K562 (cell line): ENCODE measurements around the gene TSPAN3. TPM values are rescaled to one million over a fixed set of nuclear protein-coding genes. Genes with fewer than 3 reads are reported as not detected.

Experiments
- ATAC-seq: fragments of 200-7000 bp; cut with Tn5 transposase; 3 replicates; pipeline ENCODE4 v1.9.1; 2020; ENCODE audit warnings: moderate library complexity
- BruUV-seq: library from RNA; stranded (reverse); fragments of 400-500 nt; replicated peaks from 2 replicates; lab custom pipeline; 2021; lab: Mats Ljungman, UMichigan
- CTCF ChIA-PET: fragments of 300-600 bp; formaldehyde crosslinking; extraction: SDS; loops from one replicate; lab custom pipeline; 2021; ENCODE audit warnings: low intra/inter-chr PET ratio; lab: Yijun Ruan, JAX
- POLR2A ChIA-PET: fragments of 300-600, 350-650 bp; sonication (Branson Sonifier 250); formaldehyde crosslinking; extraction: SDS; loops from one replicate; lab custom pipeline; 2021; ENCODE audit warnings: antibody characterized with exemption, inconsistent platforms; lab: Yijun Ruan, JAX
- DNase-seq, 4 experiments: peaks; one replicate each; pipeline versions ENCODE4 v3.0.0 to v3.0.0-alpha.2; 2011 to 2018; ENCODE audit warnings: low spot score in 3 of 4, mixed read lengths in 3 of 4; ENCODE audit errors: extremely low read depth in 1 of 4
- FAIRE-seq: peaks from 2 replicates; lab custom pipeline; 2011; peaks lifted over from hg19 to GRCh38; lab: Jason Lieb, UNC
- H2AFZ ChIP-seq: 2 replicates; pipeline ENCODE4 v1.6.0; 2011; ENCODE audit warnings: low read depth, low read length, control low read depth, inconsistent platforms
- H3K27ac ChIP-seq: fragments of 200-600 bp; 3 replicates; pipeline ENCODE4 v1.8.0; 2011; ENCODE audit warnings: low read depth, mild to moderate bottlenecking, control low read depth, inconsistent platforms, low read length, moderate library complexity, mixed read lengths; ENCODE audit errors: extremely low read depth
- H3K27me3 ChIP-seq, 2 experiments: fragments of 300-600 bp in 1 of 2; 2 replicates in 1 of 2; 3 replicates in 1 of 2; pipeline versions ENCODE4 v1.6.0 to v1.8.0; 2011; ENCODE audit warnings: inconsistent platforms in 2 of 2, low read length in 2 of 2, mild to moderate bottlenecking in 1 of 2, mixed read lengths in 1 of 2, moderate library complexity in 1 of 2; ENCODE audit not compliant: control insufficient read depth in 2 of 2, insufficient read depth in 2 of 2
- H3K36me3 ChIP-seq: fragments of 300-600 bp; 3 replicates; pipeline ENCODE4 v1.8.0; 2011; ENCODE audit warnings: mild to moderate bottlenecking, low read length, inconsistent platforms; ENCODE audit not compliant: control insufficient read depth, insufficient read depth
- H3K4me1 ChIP-seq, 2 experiments: fragments of 200-600 bp in 1 of 2; replicated peaks in 1 of 2; 2 replicates in 1 of 2; 3 replicates in 1 of 2; pipeline versions ENCODE4 v1.5.1 to v1.8.0; 2011; ENCODE audit warnings: inconsistent platforms in 2 of 2, low read length in 2 of 2, mild to moderate bottlenecking in 1 of 2, mixed read lengths in 1 of 2, moderate library complexity in 1 of 2; ENCODE audit not compliant: control insufficient read depth in 2 of 2, insufficient read depth in 2 of 2
- H3K4me2 ChIP-seq: 2 replicates; pipeline ENCODE4 v1.6.1; 2011; ENCODE audit warnings: low read length, control low read depth, inconsistent platforms, mixed read lengths; ENCODE audit not compliant: insufficient read depth
- H3K4me3 ChIP-seq: fragments of 200-600 bp; sonication (generic), shearing (Covaris generic); 2 replicates; pipeline ENCODE4 v1.5.1; 2016; ENCODE audit warnings: control low read depth, inconsistent platforms
- H3K79me2 ChIP-seq: fragments of 200-600 bp; 3 replicates; pipeline ENCODE4 v1.8.0; 2011; ENCODE audit warnings: low read length, inconsistent platforms; ENCODE audit not compliant: control insufficient read depth, insufficient read depth
- H3K9ac ChIP-seq, 2 experiments: 2 replicates each; pipeline versions ENCODE4 v1.6.0 to v1.6.1; 2011; ENCODE audit warnings: low read depth in 2 of 2, low read length in 2 of 2, control low read depth in 1 of 2, inconsistent platforms in 1 of 2, mild to moderate bottlenecking in 1 of 2, mixed read lengths in 1 of 2; ENCODE audit not compliant: insufficient read depth in 1 of 2
- H3K9me1 ChIP-seq: one replicate; pipeline ENCODE4 v1.6.0; 2011; ENCODE audit warnings: inconsistent platforms, mild to moderate bottlenecking, low read length, moderate library complexity; ENCODE audit not compliant: control insufficient read depth, insufficient read depth
- H3K9me3 ChIP-seq: replicated peaks from 2 replicates; pipeline ENCODE4 v1.5.1; 2011; ENCODE audit warnings: low read depth, low read length, inconsistent platforms; ENCODE audit not compliant: control insufficient read depth, insufficient read depth
- H4K20me1 ChIP-seq: replicated peaks from 2 replicates; pipeline ENCODE4 v1.6.1; 2011; ENCODE audit warnings: low read length, inconsistent platforms, mixed read lengths; ENCODE audit not compliant: control insufficient read depth, insufficient read depth
- GTF3C2 ChIP-seq: IDR thresholded peaks from 3 replicates; pipeline ENCODE4 v1.6.1; 2011; ENCODE audit warnings: borderline replicate concordance, mild to moderate bottlenecking, moderate library complexity; ENCODE audit not compliant: insufficient read length; ENCODE audit errors: extremely low read depth
- NBN ChIP-seq: fragments of 450-650 bp; IDR thresholded peaks from 2 replicates; pipeline ENCODE4 v1.6.1; 2016; ENCODE audit warnings: low read depth, mild to moderate bottlenecking
- SNIP1 ChIP-seq: fragments of 450-650 bp; IDR thresholded peaks from 2 replicates; pipeline ENCODE4 v1.7.1; 2017; ENCODE audit warnings: low read depth, mild to moderate bottlenecking
- ZBTB40 ChIP-seq, 2 experiments: fragments of 450-650 bp in 1 of 2; sonication (generic) in 1 of 2; formaldehyde crosslinking in 1 of 2; IDR thresholded peaks; 2 replicates each; pipeline versions ENCODE4 v1.7.1 to v1.9.0; 2016 to 2022; ENCODE audit warnings: inconsistent platforms in 1 of 2, mild to moderate bottlenecking in 1 of 2, missing genetic modification reagents in 1 of 2
- WGBS: fragments of 100-300 bp; shearing (Covaris generic); methylation state at CpG from one replicate; pipeline ENCODE4 v1.1.6; 2016; ENCODE audit warnings: low coverage, mixed read lengths; ENCODE audit not compliant: insufficient coverage; ENCODE audit errors: missing lambda C conversion rate; 5-methylcytosine and 5-hydroxymethylcytosine counted together
- in situ Hi-C: fragments of 300-500 bp; cut with MboI; formaldehyde crosslinking; loops from 4 replicates; pipeline ENCODE4 v1.15.0; 2018; ENCODE audit warnings: inconsistent platforms, mixed read lengths
- intact Hi-C: fragments of 100-400 bp; cut with micrococcal nuclease; formaldehyde crosslinking; loops from 2 replicates; pipeline ENCODE4 v1.14.2; 2022
- polyA plus RNA-seq, 8 experiments: library from polyadenylated mRNA; depleted of rRNA in 4 of 8; stranded (reverse) in 5 of 8; unstranded in 3 of 8; fragments of >200 nt; fragmentation: Nextera tagmentation in 2 of 8; fragmentation: Illumina TruSeq in 1 of 8; extraction: Ambion mirVana in 2 of 8; extraction: Trizol in 1 of 8; gene quantifications; 2 replicates each; pipeline versions ENCODE4 v1.2.1 to v1.2.3, GENCODE V29; 2011 to 2014; ENCODE audit warnings: inconsistent platforms in 1 of 8, missing spikeins in 1 of 8
- total RNA-seq, 7 experiments: library from RNA; depleted of rRNA in 6 of 7; stranded (reverse); fragments of >200 nt in 6 of 7; fragmentation: Illumina TruSeq in 2 of 7; extraction: Trizol in 2 of 7; gene quantifications; 2 replicates each; pipeline versions ENCODE4 v1.2.1 to v1.2.3, GENCODE V29; 2011 to 2021; ENCODE audit warnings: low replicate concordance in 1 of 7

TSPAN3 gene
- total and polyA plus RNA-seq, 9 of the 15 experiments (the other 6 are each of a cell fraction or from before 2014, with no cell fraction given) = 14.3 to 144 (median 71.1) TPM

- no peak for TF ChIP-seq GTF3C2
- TF ChIP-seq, all 486 proteins: peak for 0
These were observed 11.1 kb upstream of the TSPAN3 start (continued) for GRCh38 chr15:77081971-77082370.

- Histone ChIP-seq H3K27me3 (peaks cover 13 to 32% of the 10 kb centered on the region in 2 experiments; a peak in 4 of 5 replicates), H3K36me3 (no peaks in the 10 kb centered on the region), H3K9ac (no peak overlapping the region), H3K27ac (no peak overlapping the region), H3K4me3 (no peak overlapping the region), H3K9me1 (peaks cover 2% of the 10 kb centered on the region), H2AFZ (no peak overlapping the region), H4K20me1 (no peaks in the 10 kb centered on the region), H3K9me3 (no peaks in the 10 kb centered on the region), H3K79me2 (no peaks in the 10 kb centered on the region), H3K4me1 (peaks cover 0 to 10% of the 10 kb centered on the region in 2 experiments; a peak in 3 of 5 replicates), H3K4me2 (no peak overlapping the region)
- ChIA-PET CTCF (no interaction called here), POLR2A (interaction anchor here (0.6 kb wide), 2 partner anchors 9 to 26 kb away, joined by 3 to 4 read pairs; no protein-coding TSS in a partner anchor)
- no peak for FAIRE-seq
- BruUV-seq = no TSS peak
- in situ Hi-C loops (no loop called here), intact Hi-C loops (no loop called here)
- no peak for ATAC-seq
- WGBS = 1% methylated on average over 4 of the region's 4 CpGs
- no peak for DNase-seq
- TF ChIP-seq NBN (no peak), ZBTB40 (IDR thresholded peaks at IDR 0.05) (no peak), ZBTB40 (CRISPR knock-in tag; IDR thresholded peaks at IDR 0.05) (no peak), SNIP1 (no peak)
These were observed 5.5 kb upstream of the TSPAN3 start for GRCh38 chr15:77076323-77076915.
